ENCODE data around the gene GNL1. TPM values are rescaled to one million over a fixed set of nuclear protein-coding genes. Genes with fewer than 3 reads are reported as not detected.
"Not testable (repeated sequence)": the region's sequence is repeated elsewhere in the genome, so short reads cannot be mapped to it uniquely, and the experiment has no call there.

GNL1 gene
- total and polyA plus RNA-seq, 4 donors = 40.3 to 97.1 (median 77.3) TPM

DNA sequence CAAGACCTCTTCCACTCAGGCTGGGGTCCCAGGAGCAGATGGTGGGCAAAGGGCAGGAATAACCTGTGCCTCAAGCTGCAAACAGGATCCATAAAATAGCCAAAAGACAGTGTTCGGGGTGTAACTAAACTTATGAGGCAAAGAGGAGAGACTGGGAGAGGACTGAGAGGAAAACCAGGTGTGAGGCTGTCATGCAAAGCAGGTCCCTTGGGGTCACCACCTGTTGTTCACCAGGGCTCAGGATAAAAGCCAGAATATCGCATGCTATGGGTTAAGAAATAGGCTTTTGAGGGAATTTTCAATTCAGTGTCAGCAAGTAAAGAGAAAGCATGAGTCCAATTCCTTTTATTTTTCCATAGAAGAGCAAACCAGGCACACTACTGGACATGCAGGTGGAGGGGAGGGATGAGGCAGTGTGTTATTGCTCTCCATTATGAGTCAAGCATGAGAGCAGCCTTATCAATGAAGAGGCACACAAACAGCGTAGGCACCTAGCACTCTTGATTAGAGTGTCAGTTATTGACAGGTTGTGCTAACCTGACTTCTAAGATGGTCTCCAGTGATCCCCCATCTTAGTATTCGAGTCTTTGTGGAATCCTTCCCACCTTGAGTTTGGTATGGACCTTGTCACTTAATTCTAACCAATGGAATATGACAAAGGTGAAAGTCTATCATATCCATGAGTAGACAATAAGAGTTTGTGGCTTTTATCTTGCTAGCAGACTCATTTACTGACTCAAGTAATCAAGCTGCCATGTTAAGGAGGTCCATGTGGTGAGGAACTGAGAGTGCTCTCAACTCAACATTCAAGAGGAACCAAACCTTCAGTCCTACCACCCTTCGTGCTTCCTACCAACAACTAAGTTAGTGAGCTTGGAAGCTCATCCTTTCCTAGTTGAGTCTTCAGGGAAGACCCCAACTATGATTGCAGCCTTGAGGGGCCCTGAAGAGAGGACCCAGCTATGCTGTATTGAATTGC, 48.2 kb downstream of the GNL1 start:
- no peaks in the 10 kb centered on the region for H3K4me1 ChIP-seq (ENCODE audit: control insufficient read depth, insufficient read depth, low read length)
- no peaks in the 10 kb centered on the region for H3K36me3 ChIP-seq (ENCODE audit: control insufficient read depth, insufficient read depth, low read length)
- H3K9me3 ChIP-seq (ENCODE audit: control insufficient read depth, insufficient read depth, low read length) = no peaks in the 10 kb centered on the region
- H3K27ac ChIP-seq (ENCODE audit: low read depth, low read length) = no peak overlapping the region
- no peak for DNase-seq (ENCODE audit: low read depth in 4 of 6, low spot score in 6 of 6)
- WGBS (ENCODE audit: insufficient coverage) = 79% methylated on average over 1 of the region's 5 CpGs
- no peak overlapping the region for H3K4me3 ChIP-seq (ENCODE audit: low read depth, low read length)
- H3K27me3 ChIP-seq (ENCODE audit: control insufficient read depth, insufficient read depth, low read length) = peaks cover 2% of the 10 kb centered on the region

DNA sequence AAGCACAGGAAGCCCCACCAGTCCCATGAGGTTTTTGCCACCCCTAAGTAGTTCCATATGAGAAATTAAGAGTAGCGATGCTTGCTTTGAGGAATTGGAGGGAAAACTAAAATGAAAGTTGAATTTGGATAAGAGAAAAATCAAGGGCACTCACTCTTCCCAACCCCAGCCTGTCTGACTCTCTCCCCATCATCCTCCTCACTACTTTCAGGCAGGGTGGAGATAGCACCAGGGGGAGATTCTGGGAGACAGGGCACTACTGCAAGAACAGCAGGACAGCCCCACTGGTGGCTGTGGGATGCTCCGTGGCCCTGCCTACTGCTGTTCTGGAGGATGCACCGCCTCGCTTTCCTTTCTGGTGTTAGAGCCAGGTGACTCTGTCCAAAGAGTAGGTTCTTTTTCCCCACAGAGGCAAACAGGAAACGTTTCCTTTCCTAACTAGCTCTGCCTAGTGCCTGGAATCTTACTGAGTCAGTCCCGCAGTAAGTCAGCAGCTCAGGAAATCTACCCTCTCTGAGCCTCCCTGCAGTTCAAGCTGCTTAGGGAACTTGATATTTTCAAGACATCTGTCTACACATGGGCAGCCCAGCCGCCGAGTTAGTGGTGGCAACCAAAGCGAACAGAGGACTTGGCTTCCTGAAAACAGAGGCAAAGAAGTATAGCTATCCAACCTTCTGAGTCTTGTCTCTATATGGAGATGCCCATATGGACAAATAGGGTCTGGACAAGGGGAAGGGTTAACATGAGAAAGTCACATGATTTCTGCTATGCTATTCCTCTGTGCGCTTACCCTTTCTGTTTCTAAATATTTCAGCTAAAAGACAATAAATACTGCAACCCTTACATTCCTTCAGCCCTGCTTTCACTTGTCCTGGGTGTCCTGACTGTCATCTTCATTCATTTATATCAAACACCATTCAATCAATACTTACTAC, 55.6 kb downstream of the GNL1 start:
- Histone ChIP-seq H3K4me1 (ENCODE audit: control insufficient read depth, insufficient read depth, low read length) (no peaks in the 10 kb centered on the region), H3K27me3 (ENCODE audit: control insufficient read depth, insufficient read depth, low read length) (peaks cover 3% of the 10 kb centered on the region), H3K27ac (ENCODE audit: low read depth, low read length) (no peak overlapping the region), H3K36me3 (ENCODE audit: control insufficient read depth, insufficient read depth, low read length) (no peaks in the 10 kb centered on the region), H3K4me3 (ENCODE audit: low read depth, low read length) (no peak overlapping the region), H3K9me3 (ENCODE audit: control insufficient read depth, insufficient read depth, low read length) (no peaks in the 10 kb centered on the region)
- DNase-seq (ENCODE audit: low read depth in 4 of 6, low spot score in 6 of 6) = no peak
- WGBS (ENCODE audit: insufficient coverage) = 66% methylated on average over 6 of the region's 10 CpGs

DNA sequence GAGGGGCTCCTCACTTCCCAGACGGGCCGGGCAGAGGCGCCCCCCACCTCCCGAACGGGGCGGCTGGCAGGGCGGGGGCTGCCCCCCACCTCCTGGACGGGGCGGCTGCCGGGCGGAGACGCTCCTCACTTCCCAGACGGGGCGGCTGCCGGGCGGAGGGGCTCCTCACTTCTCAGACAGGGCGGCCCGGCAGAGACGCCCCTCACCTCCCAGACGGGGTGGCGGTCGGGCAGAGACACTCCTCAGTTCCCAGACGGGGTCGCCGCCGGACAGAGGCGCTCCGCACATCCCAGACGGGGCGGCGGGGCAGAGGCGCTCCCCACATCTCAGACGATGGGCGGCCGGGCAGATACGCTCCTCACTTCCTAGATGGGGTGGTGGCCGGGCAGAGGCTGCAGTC, 57.6 kb downstream of the GNL1 start:
- DNase-seq (ENCODE audit: low read depth in 4 of 6, low spot score in 6 of 6); H3K27me3 ChIP-seq (ENCODE audit: control insufficient read depth, insufficient read depth, low read length); H3K4me3 ChIP-seq (ENCODE audit: low read depth, low read length); H3K4me1 ChIP-seq (ENCODE audit: control insufficient read depth, insufficient read depth, low read length); H3K27ac ChIP-seq (ENCODE audit: low read depth, low read length); H3K9me3 ChIP-seq (ENCODE audit: control insufficient read depth, insufficient read depth, low read length); H3K36me3 ChIP-seq (ENCODE audit: control insufficient read depth, insufficient read depth, low read length): not testable (repeated sequence)
- WGBS (ENCODE audit: insufficient coverage) = 93% methylated on average over 28 of the region's 37 CpGs

DNA sequence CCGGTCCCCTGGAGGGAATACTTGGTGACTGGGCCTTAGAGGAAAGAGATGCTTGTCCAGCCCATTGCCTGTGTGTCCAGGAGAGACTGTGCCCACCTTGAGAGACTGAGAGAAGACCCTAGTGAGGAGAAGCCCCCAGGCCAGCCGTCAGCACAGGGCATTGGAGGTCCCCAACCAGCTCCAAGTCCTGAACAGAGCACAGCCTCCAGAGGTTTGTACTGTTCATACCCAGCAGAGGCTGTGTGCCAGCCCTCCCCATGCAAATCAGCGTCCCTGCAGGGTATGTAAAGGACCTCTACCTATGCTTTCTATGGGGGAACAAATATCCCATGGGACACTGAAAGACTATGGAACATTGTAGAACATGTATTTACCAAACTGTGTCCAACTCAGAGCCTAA, 58.6 kb downstream of the GNL1 start:
- Histone ChIP-seq H3K9me3 (ENCODE audit: control insufficient read depth, insufficient read depth, low read length) (no peaks in the 10 kb centered on the region), H3K27me3 (ENCODE audit: control insufficient read depth, insufficient read depth, low read length) (peaks cover 3% of the 10 kb centered on the region), H3K4me3 (ENCODE audit: low read depth, low read length) (no peak overlapping the region), H3K27ac (ENCODE audit: low read depth, low read length) (no peak overlapping the region), H3K4me1 (ENCODE audit: control insufficient read depth, insufficient read depth, low read length) (no peaks in the 10 kb centered on the region), H3K36me3 (ENCODE audit: control insufficient read depth, insufficient read depth, low read length) (no peaks in the 10 kb centered on the region)
- no peak for DNase-seq (ENCODE audit: low read depth in 4 of 6, low spot score in 6 of 6)
- 74% methylated on average over 3 of the region's 3 CpGs for WGBS (ENCODE audit: insufficient coverage)

DNA sequence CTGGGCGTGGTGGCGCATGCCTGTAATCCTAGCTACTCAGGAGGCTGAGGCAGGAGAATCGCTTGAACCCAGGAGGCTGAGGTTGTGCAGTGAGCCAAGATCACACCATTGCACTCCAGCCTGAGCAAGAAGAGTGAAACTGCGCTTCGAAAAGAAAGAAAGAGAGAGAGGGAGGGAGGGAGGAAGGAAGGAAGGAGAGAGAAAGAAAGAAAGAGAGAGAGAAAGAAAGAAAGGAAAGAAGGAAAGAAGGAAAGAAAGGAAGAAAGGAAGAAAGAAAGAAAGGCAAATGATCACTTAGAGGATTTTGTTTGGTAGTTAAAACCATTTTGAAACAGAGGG, 59.1 kb downstream of the GNL1 start:
- not testable (repeated sequence) for H3K27ac ChIP-seq (ENCODE audit: low read depth, low read length); H3K4me3 ChIP-seq (ENCODE audit: low read depth, low read length); H3K9me3 ChIP-seq (ENCODE audit: control insufficient read depth, insufficient read depth, low read length); H3K27me3 ChIP-seq (ENCODE audit: control insufficient read depth, insufficient read depth, low read length); DNase-seq (ENCODE audit: low read depth in 4 of 6, low spot score in 6 of 6); H3K36me3 ChIP-seq (ENCODE audit: control insufficient read depth, insufficient read depth, low read length); H3K4me1 ChIP-seq (ENCODE audit: control insufficient read depth, insufficient read depth, low read length)
- WGBS (ENCODE audit: insufficient coverage) = 95% methylated on average over 5 of the region's 5 CpGs

DNA sequence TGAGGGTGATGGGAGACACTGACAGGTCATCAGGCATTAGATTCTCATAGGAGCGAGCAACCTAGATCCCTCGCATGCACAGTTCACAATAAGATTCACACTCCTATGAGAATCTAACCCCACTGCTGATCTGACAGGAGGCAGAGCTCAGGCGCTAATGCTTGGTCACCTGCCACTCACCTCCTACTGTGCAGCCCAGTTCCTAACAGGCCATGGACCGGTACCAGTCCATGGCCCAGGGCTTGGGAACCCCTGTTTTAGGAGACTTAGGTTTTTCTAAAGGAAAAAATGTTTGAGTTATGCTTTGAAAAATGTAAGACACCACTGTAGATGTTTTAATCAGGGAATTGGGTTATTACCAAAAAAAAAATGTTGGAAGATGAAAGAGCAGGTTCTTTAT, 60.3 kb downstream of the GNL1 start:
- peaks cover 6% of the 10 kb centered on the region for H3K4me1 ChIP-seq (ENCODE audit: control insufficient read depth, insufficient read depth, low read length)
- no peak for DNase-seq (ENCODE audit: low read depth in 4 of 6, low spot score in 6 of 6)
- 85% methylated on average over 4 of the region's 4 CpGs for WGBS (ENCODE audit: insufficient coverage)
- no peak overlapping the region for H3K27ac ChIP-seq (ENCODE audit: low read depth, low read length)
- peaks cover 4% of the 10 kb centered on the region for H3K27me3 ChIP-seq (ENCODE audit: control insufficient read depth, insufficient read depth, low read length)
- H3K9me3 ChIP-seq (ENCODE audit: control insufficient read depth, insufficient read depth, low read length) = no peaks in the 10 kb centered on the region
- H3K36me3 ChIP-seq (ENCODE audit: control insufficient read depth, insufficient read depth, low read length) = peaks cover 8% of the 10 kb centered on the region
- H3K4me3 ChIP-seq (ENCODE audit: low read depth, low read length) = no peak overlapping the region

DNA sequence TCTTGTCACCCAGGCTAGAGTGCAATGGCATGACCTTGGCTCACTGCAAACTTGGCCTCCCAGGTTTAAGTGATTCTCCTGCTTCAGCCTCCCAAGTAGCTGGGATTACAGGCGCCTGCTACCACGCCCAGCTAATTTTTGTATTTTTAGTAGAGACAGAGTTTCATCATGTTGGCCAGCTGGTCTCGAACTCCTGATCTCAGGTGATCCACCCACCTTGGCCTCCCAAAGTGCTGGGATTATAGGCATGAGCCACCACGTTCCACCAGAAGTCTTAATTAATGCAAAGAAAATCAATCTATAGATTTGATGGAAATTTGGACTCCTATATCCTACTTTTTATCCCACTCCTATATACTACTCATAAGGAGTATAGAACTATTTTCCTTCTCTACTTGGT, 61.2 kb downstream of the GNL1 start:
- DNase-seq (ENCODE audit: low read depth in 4 of 6, low spot score in 6 of 6); H3K36me3 ChIP-seq (ENCODE audit: control insufficient read depth, insufficient read depth, low read length); H3K9me3 ChIP-seq (ENCODE audit: control insufficient read depth, insufficient read depth, low read length); H3K27ac ChIP-seq (ENCODE audit: low read depth, low read length); H3K4me3 ChIP-seq (ENCODE audit: low read depth, low read length); H3K27me3 ChIP-seq (ENCODE audit: control insufficient read depth, insufficient read depth, low read length): not testable (repeated sequence)
- WGBS (ENCODE audit: insufficient coverage) = no CpG with 5 or more reads among the region's 4 CpGs
- peaks cover 11% of the 10 kb centered on the region for H3K4me1 ChIP-seq (ENCODE audit: control insufficient read depth, insufficient read depth, low read length)

DNA sequence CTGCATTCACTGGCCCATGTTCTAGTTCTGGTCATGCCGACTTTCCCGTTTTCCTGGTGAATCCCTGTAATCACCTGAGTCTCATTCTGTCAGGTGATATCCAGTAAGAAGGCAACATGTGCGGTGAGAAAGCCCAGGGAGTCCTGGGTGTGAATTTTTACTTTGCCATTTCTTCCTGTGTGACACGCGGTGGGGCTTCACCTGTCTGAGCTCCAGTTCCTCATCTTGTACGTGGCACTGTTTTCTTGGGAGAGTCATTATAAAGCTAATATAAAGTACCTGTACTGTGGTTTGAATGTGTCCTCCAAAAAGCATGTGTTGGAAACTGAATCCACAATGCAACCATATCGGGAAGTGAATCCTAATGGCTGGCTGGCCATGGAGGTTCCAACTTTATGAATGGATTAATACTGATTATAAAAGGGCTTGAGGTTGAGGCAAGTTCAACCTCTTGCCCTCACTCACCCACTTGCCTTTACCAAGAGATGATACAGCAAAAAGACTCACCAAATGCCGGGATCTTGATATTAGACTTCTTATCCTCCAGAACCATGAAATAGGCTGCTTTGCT, 61.9 kb downstream of the GNL1 start:
- DNase-seq (ENCODE audit: low read depth in 4 of 6, low spot score in 6 of 6) = no peak
- Histone ChIP-seq H3K4me1 (ENCODE audit: control insufficient read depth, insufficient read depth, low read length) (peaks cover 18% of the 10 kb centered on the region), H3K9me3 (ENCODE audit: control insufficient read depth, insufficient read depth, low read length) (no peaks in the 10 kb centered on the region), H3K27ac (ENCODE audit: low read depth, low read length) (no peak overlapping the region), H3K27me3 (ENCODE audit: control insufficient read depth, insufficient read depth, low read length) (peaks cover 16% of the 10 kb centered on the region), H3K4me3 (ENCODE audit: low read depth, low read length) (no peak overlapping the region), H3K36me3 (ENCODE audit: control insufficient read depth, insufficient read depth, low read length) (peaks cover 9% of the 10 kb centered on the region)
- 92% methylated on average over 3 of the region's 8 CpGs for whole genome bisulfite sequencing (ENCODE audit: insufficient coverage)

DNA sequence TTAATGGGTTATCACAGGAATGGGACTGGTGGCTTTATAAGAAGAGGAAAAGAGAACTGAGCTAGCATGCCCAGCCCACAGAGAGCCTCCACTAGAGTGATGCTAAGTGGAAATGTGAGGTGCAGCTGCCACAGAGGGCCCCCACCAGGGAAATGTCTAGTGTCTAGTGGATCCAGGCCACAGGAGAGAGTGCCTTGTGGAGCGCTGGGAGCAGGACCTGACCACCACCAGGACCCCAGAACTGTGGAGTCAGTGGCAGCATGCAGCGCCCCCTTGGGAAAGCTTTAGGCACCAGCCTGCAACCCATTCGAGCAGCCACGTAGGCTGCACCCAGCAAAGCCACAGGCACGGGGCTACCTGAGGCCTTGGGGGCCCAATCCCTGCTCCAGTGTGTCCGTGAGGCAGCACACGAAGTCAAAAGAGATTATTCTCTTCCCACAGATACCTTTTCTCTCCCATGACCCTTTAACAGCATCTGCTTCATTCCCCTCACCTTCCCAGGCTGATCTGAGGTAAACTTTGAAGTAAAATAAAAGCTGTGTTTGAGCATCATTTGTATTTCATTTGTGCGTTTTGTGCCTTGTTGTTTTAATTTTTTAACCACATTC, 62.5 kb downstream of the GNL1 start:
- Histone ChIP-seq H3K4me3 (ENCODE audit: low read depth, low read length) (no peak overlapping the region), H3K27ac (ENCODE audit: low read depth, low read length) (no peak overlapping the region), H3K4me1 (ENCODE audit: control insufficient read depth, insufficient read depth, low read length) (peaks cover 23% of the 10 kb centered on the region), H3K36me3 (ENCODE audit: control insufficient read depth, insufficient read depth, low read length) (peaks cover 9% of the 10 kb centered on the region), H3K9me3 (ENCODE audit: control insufficient read depth, insufficient read depth, low read length) (no peaks in the 10 kb centered on the region), H3K27me3 (ENCODE audit: control insufficient read depth, insufficient read depth, low read length) (peaks cover 21% of the 10 kb centered on the region)
- no peak for DNase-seq (ENCODE audit: low read depth in 4 of 6, low spot score in 6 of 6)
- 58% methylated on average over 4 of the region's 8 CpGs for WGBS (ENCODE audit: insufficient coverage)

Data from spinal cord (tissue), 10 donors.